RPMI8226 (cell line): ENCODE data around the gene ICAM1.

Source experiments
- DNase-seq: peaks from one replicate; pipeline ENCODE4 v3.0.0-alpha.2; 2015

The ICAM1 gene

GRCh38 chr19:10328558-10329429 lies 57.9 kb downstream of the ICAM1 start:
- no peak for DNase-seq

GRCh38 chr19:10329555-10329954 lies 58.6 kb downstream of the ICAM1 start:
- DNase-seq: no peak

- no peak for DNase-seq
Measured at GRCh38 chr19:10332158-10332964, 61.4 kb downstream of the ICAM1 start.

GRCh38 chr19:10332965-10333757 lies 62.2 kb downstream of the ICAM1 start, which contains the start of gene RAVER1:
RAVER1 (minus strand) TSS chr19:10333529; CDS start chr19:10333507, 22 bp downstream.
- DNase-seq: peak; percentile 98

GRCh38 chr19:10333758-10334587 lies 63.1 kb downstream of the ICAM1 start:
- DNase-seq: no peak

GRCh38 chr19:10334588-10335351 lies 63.9 kb downstream of the ICAM1 start:
- DNase-seq: no peak

- DNase-seq: no peak
Measured at GRCh38 chr19:10335352-10335985, 64.5 kb downstream of the ICAM1 start.
